ENCODE results near the gene SYNRG.
A peak's percentile ranks its signal among the peaks of the same experiment; 100 is the strongest.

SYNRG gene

GRCh38 chr17:37489197-37490001, 119.8 kb downstream of the SYNRG start, which contains the start of gene DUSP14 (continued):
- TF ChIP-seq PBX3 (CRISPR knock-in tag; IDR thresholded peaks at IDR 0.05) (0 out of 2 replicates have a peak, but pooled peaks have one; percentile 10), ZNF449 (tag by site-specific recombination; IDR thresholded peaks at IDR 0.05) (0 out of 2 replicates have a peak, but pooled peaks have one; percentile 25), ZBTB17 (tag by site-specific recombination; IDR thresholded peaks at IDR 0.05) (peak; percentile 40; the same call in 1 of the 2 replicates), ZNF600 (tag by site-specific recombination; IDR thresholded peaks at IDR 0.05) (0 out of 2 replicates have a peak, but pooled peaks have one; percentile 21), ZNF18 (tag by site-specific recombination; IDR thresholded peaks at IDR 0.05) (peak; percentile 76)

- ChIA-PET CTCF (interaction anchor here (0.8 to 1.2 kb wide), 2 partner anchors 82 to 115 kb away, joined by 3 to 6 read pairs; no protein-coding TSS in a partner anchor), POLR2A (interaction anchor here (0.7 to 1.1 kb wide), 6 partner anchors 12 to 121 kb away, joined by 3 to 8 read pairs (median 4); partner anchors contain the start of genes ACACA, SYNRG and TADA2A)
- H3K27ac ChIP-seq (ENCODE audit: extremely low read depth, low read depth, low read length): peak overlapping the region; percentile 94
- H3K36me3 ChIP-seq (ENCODE audit: control insufficient read depth in 2 of 2, insufficient read depth in 1 of 2, low read length in 2 of 2): no peaks in the 10 kb centered on the region
- no peaks in the 10 kb centered on the region for H3K9me3 ChIP-seq (ENCODE audit: control insufficient read depth, insufficient read depth, low read depth, low read length)
- peaks cover 16% of the 10 kb centered on the region for H3K4me1 ChIP-seq (ENCODE audit: control insufficient read depth, insufficient read depth, low read length)
- H3K4me3 ChIP-seq (ENCODE audit: low read depth, low read length): peak overlapping the region; percentile 74
- no peak for TF ChIP-seq SP7 (tag by site-specific recombination; IDR thresholded peaks at IDR 0.05)
- peak; percentile 88 for TF ChIP-seq ZNF341 (tag by site-specific recombination; IDR thresholded peaks at IDR 0.05; ENCODE audit: low read depth)
- TF ChIP-seq HOXD13 (CRISPR knock-in tag; IDR thresholded peaks at IDR 0.05; ENCODE audit: borderline replicate concordance): no peak
- 0 out of 2 replicates have a peak, but pooled peaks have one; percentile 20 for TF ChIP-seq ZBTB6 (tag by site-specific recombination; IDR thresholded peaks at IDR 0.05)
- TF ChIP-seq ZNF701 (tag by site-specific recombination; IDR thresholded peaks at IDR 0.05): no peak
- TF ChIP-seq REST (tag by site-specific recombination; IDR thresholded peaks at IDR 0.05): no peak
- TF ChIP-seq ZNF792 (tag by site-specific recombination; IDR thresholded peaks at IDR 0.05): no peak
- TF ChIP-seq PRDM10 (tag by site-specific recombination; IDR thresholded peaks at IDR 0.05): no peak; the same call in 1 of the 2 replicates
- TF ChIP-seq ZNF704 (tag by site-specific recombination; IDR thresholded peaks at IDR 0.05): no peak
- TF ChIP-seq YY1 (tag by site-specific recombination; IDR thresholded peaks at IDR 0.05): peak; percentile 29; the same call in 1 of the 2 replicates
- TF ChIP-seq ZNF112 (tag by site-specific recombination; IDR thresholded peaks at IDR 0.05): no peak
- TF ChIP-seq ZNF707 (tag by site-specific recombination; IDR thresholded peaks at IDR 0.05): no peak
- no peak for TF ChIP-seq ZNF785 (tag by site-specific recombination; IDR thresholded peaks at IDR 0.05)
- TF ChIP-seq ZSCAN23 (tag by site-specific recombination; IDR thresholded peaks at IDR 0.05): 0 out of 2 replicates have a peak, but pooled peaks have one; percentile 8
- peak; percentile 14; the same call in 1 of the 2 replicates for TF ChIP-seq ZNF629 (tag by site-specific recombination; IDR thresholded peaks at IDR 0.05)
Observed at GRCh38 chr17:37488607-37489196, 120.5 kb downstream of the SYNRG start.
